Activated naive CD8-positive, alpha-beta T cell treated with anti-CD3 and anti-CD28 coated beads, Interleukin-2, amount 50 U/mL, for 24 hours (primary cell): ENCODE results near the gene LRRC43.
"Not testable (repeated sequence)": the region's sequence is repeated elsewhere in the genome, so short reads cannot be mapped to it uniquely, and the experiment has no call there.

Experiments used
- ATAC-seq: fragments of 150-1000 bp; cut with Tn5 transposase; one replicate; pipeline ENCODE4 v1.10.0; 2021
- DNase-seq: peaks from one replicate; pipeline ENCODE4 v3.0.0; 2021
- H3K27ac Mint-ChIP-seq: one replicate; pipeline ENCODE4 v1.8.0; 2021; ENCODE audit warnings: mild to moderate bottlenecking, mixed read lengths
- H3K27me3 Mint-ChIP-seq: one replicate; pipeline ENCODE4 v1.8.0; 2021; ENCODE audit warnings: mixed read lengths
- H3K36me3 Mint-ChIP-seq: one replicate; pipeline ENCODE4 v1.8.0; 2021; ENCODE audit warnings: low read depth, mixed read lengths
- H3K4me1 Mint-ChIP-seq: one replicate; pipeline ENCODE4 v1.8.0; 2021; ENCODE audit warnings: mixed read lengths
- H3K4me3 Mint-ChIP-seq: one replicate; pipeline ENCODE4 v1.8.0; 2021; ENCODE audit warnings: mild to moderate bottlenecking, moderate library complexity, mixed read lengths
- H3K9me3 Mint-ChIP-seq: one replicate; pipeline ENCODE4 v1.8.0; 2021; ENCODE audit warnings: mixed read lengths

Gene LRRC43

DNA sequence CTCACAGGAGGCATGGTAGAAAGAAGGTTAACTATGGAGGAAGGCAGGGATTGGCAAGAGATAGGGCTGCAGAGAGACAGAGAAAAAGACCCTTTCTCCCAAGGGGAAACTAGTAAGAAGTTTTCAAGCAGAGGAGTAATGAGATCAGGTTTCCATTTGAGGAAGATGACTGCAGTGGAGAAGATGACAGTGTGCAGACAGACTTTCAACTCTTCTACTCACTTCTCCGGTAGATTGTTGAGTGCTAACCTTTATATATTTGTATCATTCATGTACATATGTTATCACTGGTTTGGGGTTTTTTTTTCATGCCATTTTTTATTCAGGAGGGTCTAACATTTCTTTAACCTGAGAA is 14.7 kb downstream of the LRRC43 start:
- ATAC-seq (peak; percentile 66), DNase-seq (no peak)
- Mint-ChIP-seq H3K4me3 (no peak overlapping the region), H3K27ac (peak overlapping the region; percentile 75), H3K27me3 (peaks cover 27% of the 10 kb centered on the region), H3K36me3 (no peaks in the 10 kb centered on the region), H3K4me1 (peaks cover 15% of the 10 kb centered on the region), H3K9me3 (peaks cover 6% of the 10 kb centered on the region)

DNA sequence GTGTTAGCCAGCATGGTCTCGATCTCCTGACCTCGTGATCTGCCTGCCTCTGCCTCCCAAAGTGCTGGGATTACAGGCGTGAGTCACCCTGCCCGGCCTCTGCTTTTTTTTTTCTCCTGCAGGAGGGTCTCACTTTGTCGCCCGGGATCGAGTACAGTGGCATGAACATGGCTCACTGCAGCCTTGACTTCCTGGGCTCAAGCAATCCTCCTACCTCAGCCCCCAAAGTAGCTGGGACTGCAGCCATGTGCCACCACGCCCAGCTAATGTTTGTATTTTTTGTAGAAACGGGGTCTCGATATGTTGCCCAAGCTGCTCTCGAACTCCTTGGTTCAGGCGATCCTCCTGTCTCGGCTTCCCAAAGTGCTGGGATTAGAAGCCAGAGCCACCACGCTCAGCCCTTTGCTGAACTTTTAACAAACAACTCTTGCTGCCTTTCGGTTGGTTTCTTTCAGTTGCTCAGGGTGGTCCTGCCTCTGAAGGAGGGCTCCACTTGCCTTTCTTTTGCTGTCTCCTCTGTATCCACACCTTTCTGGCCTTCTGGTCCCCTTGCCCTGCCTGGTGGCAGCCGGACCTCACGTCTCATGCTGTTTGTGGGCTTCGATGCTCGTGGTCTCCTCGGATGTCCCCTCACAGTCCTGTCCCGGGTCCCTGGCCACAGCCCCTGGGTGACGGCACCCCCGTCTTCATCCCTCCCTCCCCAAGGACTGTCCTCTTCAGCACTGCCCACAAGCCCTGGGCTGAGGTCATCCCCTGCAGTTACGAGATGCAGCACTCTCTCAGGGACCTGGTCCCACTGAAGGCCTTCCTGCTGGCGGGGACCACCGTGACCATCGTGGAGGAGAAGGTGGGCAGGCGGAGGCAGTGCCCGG is 16.8 kb downstream of the LRRC43 start:
- Mint-ChIP-seq H3K9me3 (peaks cover 6% of the 10 kb centered on the region), H3K27me3 (peaks cover 32% of the 10 kb centered on the region), H3K4me3 (no peak overlapping the region), H3K36me3 (no peaks in the 10 kb centered on the region), H3K4me1 (peaks cover 25% of the 10 kb centered on the region), H3K27ac (no peak overlapping the region)
- ATAC-seq: no peak
- no peak for DNase-seq

DNA sequence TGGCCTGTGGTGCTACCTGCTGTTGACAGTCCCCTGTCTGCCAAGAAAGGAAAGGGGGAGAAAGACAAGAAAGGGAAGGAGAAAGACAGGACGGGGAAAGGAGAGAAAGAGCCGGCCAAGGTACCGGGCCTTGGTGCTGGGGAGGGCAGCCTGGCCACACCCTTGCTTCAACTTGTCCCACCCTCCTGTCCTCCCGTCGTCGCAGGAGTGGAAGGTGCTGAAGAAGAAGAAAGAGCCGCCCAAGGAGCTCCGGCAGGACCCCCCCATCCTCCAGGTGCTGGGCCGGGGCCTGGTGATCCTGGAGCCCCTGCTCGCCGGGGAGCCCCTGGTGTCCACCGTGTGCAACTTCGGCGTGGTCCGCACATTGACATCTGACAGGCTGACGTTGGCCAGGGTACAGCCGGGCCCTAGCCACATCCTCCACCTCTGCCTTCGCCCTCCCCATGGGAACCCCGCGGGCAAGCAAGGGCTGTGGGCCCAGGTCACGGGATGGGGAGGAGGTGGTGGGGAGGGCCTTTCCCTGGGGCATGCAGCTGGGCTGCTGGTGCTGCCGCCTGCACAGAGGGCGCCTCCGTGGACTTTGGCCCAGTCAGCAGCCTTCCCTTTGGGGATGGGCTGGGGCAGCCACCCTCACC is 17.7 kb downstream of the LRRC43 start:
- H3K27ac Mint-ChIP-seq: no peak overlapping the region
- peaks cover 4% of the 10 kb centered on the region for H3K9me3 Mint-ChIP-seq
- no peak for ATAC-seq
- peaks cover 29% of the 10 kb centered on the region for H3K4me1 Mint-ChIP-seq
- no peak overlapping the region for H3K4me3 Mint-ChIP-seq
- peaks cover 38% of the 10 kb centered on the region for H3K27me3 Mint-ChIP-seq
- no peak for DNase-seq
- no peaks in the 10 kb centered on the region for H3K36me3 Mint-ChIP-seq

DNA sequence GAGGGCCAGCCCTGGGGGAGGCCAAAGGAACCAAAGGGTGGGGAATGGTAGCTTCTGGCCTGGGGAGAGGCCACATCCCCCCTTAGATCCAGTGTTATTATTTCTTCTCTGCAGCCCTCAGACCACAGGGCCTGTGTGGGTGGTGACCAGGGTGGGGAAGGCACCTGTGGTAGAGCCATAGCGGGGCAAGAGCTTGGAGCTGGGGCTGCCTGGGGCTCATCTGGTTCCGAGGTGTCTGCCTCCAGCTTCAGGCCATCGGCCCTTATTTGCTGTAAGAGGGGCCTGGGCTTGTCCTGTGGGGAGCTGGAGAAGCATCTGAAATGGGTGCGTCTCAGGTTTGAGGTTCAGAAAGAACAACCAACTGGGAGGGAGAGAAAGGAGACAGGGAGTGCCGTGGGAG is 18.5 kb downstream of the LRRC43 start:
- Mint-ChIP-seq H3K27me3 (peaks cover 38% of the 10 kb centered on the region), H3K4me1 (peaks cover 29% of the 10 kb centered on the region), H3K27ac (no peak overlapping the region), H3K36me3 (no peaks in the 10 kb centered on the region), H3K4me3 (no peak overlapping the region), H3K9me3 (no peaks in the 10 kb centered on the region)
- DNase-seq (no peak), ATAC-seq (no peak)

GRCh38 chr12:122202017-122202416 is 19.1 kb downstream of the LRRC43 start:
- no peak for DNase-seq
- H3K9me3 Mint-ChIP-seq: no peaks in the 10 kb centered on the region
- H3K4me3 Mint-ChIP-seq: no peak overlapping the region
- peaks cover 35% of the 10 kb centered on the region for H3K27me3 Mint-ChIP-seq
- H3K4me1 Mint-ChIP-seq: peaks cover 28% of the 10 kb centered on the region
- ATAC-seq: no peak
- H3K36me3 Mint-ChIP-seq: no peaks in the 10 kb centered on the region
- no peak overlapping the region for H3K27ac Mint-ChIP-seq

DNA sequence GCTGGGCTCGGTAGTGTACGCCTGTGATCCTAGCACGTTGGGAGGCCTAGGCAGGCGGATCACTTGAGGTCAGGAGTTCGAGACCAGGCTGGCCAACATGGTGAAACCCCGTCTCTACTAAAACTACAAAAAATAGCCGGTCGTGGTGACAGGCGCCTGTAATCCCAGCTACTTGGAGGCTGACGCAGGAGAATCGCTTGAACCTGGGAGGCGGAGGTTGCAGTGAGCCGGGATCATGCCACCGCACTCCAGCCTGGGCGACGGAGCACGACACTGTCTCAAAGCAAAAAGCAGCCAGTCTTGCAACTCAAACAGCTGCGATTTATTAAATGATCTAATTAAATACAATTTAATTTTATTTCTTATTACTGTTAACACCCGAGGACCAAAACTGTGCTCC is 19.9 kb downstream of the LRRC43 start:
- not testable (repeated sequence) for ATAC-seq, DNase-seq, H3K9me3 Mint-ChIP-seq, H3K36me3 Mint-ChIP-seq, H3K27ac Mint-ChIP-seq
- Mint-ChIP-seq H3K27me3 (peaks cover 30% of the 10 kb centered on the region), H3K4me3 (peak overlapping the region; percentile 74), H3K4me1 (peaks cover 20% of the 10 kb centered on the region)

GRCh38 chr12:122203301-122204166 is 20.6 kb downstream of the LRRC43 start, which contains the start of gene B3GNT4:
B3GNT4 (plus strand) TSS chr12:122203709; CDS start chr12:122204619, 910 bp downstream.
- Mint-ChIP-seq H3K9me3 (no peaks in the 10 kb centered on the region), H3K27ac (no peak within 1 kb of the TSS), H3K4me1 (peaks cover 14% of the 10 kb centered on the region), H3K27me3 (peaks cover 26% of the 10 kb centered on the region), H3K36me3 (peaks cover 7% of the 10 kb centered on the region), H3K4me3 (peak within 1 kb of the TSS; percentile 74)
- DNase-seq (peak; percentile 67), ATAC-seq (peak; percentile 52)

- H3K27me3 Mint-ChIP-seq: peaks cover 26% of the 10 kb centered on the region
- no peak for DNase-seq
- peaks cover 14% of the 10 kb centered on the region for H3K4me1 Mint-ChIP-seq
- peak overlapping the region; percentile 52 for H3K4me3 Mint-ChIP-seq
- no peak overlapping the region for H3K27ac Mint-ChIP-seq
- peaks cover 9% of the 10 kb centered on the region for H3K36me3 Mint-ChIP-seq
- ATAC-seq: peak; percentile 14
- no peaks in the 10 kb centered on the region for H3K9me3 Mint-ChIP-seq
These were observed 21.5 kb downstream of the LRRC43 start for GRCh38 chr12:122204167-122205052.

DNA sequence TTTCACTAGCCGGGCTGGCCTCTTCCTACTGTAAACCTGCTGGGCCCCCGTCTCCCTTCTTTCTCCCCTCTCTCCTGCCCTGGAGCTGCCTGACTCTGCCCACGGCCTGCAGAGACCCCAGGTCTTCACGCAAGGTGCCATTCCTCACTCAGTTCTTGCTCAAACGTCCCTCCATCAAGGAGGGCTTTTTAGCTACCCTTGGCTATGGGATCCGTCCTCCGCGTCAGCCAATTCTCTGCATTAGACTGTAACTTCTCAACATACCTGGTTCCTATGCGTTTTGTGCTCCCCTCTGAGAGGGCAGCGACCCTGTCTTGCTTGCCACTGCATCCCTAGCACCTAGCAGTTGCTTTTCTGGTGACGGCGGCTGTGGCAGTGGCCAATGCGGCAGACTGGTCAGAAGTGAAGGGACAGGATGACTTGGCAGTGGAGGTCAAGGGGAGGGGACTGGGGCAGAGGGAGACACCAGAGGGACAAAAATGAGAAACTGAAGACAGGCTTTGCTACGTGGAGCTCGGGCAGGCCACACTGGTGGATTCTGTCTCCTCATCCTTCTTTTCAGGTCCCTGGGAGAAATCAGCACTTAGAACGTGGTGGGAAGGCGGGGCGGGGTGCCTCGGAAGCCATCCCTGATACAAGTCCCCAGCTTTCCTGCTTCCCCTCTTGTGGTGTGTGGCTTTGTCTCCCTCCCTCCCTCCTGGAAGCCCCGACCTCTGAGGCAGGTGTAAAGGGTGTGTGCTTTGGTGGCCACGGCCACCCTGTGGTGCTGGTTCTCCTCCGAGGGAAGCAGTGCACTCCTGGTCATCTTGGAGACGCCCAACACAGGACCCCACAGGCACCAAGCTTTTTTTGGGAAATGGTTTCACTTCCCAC is 22.4 kb downstream of the LRRC43 start:
- no peaks in the 10 kb centered on the region for H3K9me3 Mint-ChIP-seq
- no peak overlapping the region for H3K27ac Mint-ChIP-seq
- H3K4me3 Mint-ChIP-seq: peak overlapping the region; percentile 52
- peaks cover 20% of the 10 kb centered on the region for H3K27me3 Mint-ChIP-seq
- ATAC-seq (no peak), DNase-seq (no peak)
- peaks cover 12% of the 10 kb centered on the region for H3K36me3 Mint-ChIP-seq
- peaks cover 14% of the 10 kb centered on the region for H3K4me1 Mint-ChIP-seq

DNA sequence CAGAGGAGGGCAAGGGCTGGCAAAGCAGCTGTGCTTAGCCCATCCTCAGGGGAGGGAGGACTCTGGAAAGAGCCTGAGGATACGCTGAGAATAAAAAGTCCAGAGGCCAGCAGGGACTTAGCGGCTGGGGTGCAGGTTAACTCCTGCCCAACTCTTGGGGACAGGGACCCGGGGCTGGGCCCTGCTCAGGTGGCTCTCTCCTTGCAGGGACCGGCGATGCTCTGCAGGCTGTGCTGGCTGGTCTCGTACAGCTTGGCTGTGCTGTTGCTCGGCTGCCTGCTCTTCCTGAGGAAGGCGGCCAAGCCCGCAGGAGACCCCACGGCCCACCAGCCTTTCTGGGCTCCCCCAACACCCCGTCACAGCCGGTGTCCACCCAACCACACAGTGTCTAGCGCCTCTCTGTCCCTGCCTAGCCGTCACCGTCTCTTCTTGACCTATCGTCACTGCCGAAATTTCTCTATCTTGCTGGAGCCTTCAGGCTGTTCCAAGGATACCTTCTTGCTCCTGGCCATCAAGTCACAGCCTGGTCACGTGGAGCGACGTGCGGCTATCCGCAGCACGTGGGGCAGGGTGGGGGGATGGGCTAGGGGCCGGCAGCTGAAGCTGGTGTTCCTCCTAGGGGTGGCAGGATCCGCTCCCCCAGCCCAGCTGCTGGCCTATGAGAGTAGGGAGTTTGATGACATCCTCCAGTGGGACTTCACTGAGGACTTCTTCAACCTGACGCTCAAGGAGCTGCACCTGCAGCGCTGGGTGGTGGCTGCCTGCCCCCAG is 23.4 kb downstream of the LRRC43 start:
- DNase-seq (no peak), ATAC-seq (no peak)
- peaks cover 20% of the 10 kb centered on the region for H3K27me3 Mint-ChIP-seq
- H3K4me3 Mint-ChIP-seq: no peak overlapping the region
- no peaks in the 10 kb centered on the region for H3K9me3 Mint-ChIP-seq
- H3K27ac Mint-ChIP-seq: no peak overlapping the region
- H3K4me1 Mint-ChIP-seq: peaks cover 14% of the 10 kb centered on the region
- peaks cover 14% of the 10 kb centered on the region for H3K36me3 Mint-ChIP-seq

DNA sequence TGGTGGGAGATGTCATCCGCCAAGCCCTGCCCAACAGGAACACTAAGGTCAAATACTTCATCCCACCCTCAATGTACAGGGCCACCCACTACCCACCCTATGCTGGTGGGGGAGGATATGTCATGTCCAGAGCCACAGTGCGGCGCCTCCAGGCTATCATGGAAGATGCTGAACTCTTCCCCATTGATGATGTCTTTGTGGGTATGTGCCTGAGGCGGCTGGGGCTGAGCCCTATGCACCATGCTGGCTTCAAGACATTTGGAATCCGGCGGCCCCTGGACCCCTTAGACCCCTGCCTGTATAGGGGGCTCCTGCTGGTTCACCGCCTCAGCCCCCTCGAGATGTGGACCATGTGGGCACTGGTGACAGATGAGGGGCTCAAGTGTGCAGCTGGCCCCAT is 24.1 kb downstream of the LRRC43 start:
- DNase-seq (no peak), ATAC-seq (no peak)
- Mint-ChIP-seq H3K4me3 (no peak overlapping the region), H3K27me3 (peaks cover 17% of the 10 kb centered on the region), H3K9me3 (no peaks in the 10 kb centered on the region), H3K4me1 (peaks cover 14% of the 10 kb centered on the region), H3K36me3 (peaks cover 17% of the 10 kb centered on the region), H3K27ac (no peak overlapping the region)

DNA sequence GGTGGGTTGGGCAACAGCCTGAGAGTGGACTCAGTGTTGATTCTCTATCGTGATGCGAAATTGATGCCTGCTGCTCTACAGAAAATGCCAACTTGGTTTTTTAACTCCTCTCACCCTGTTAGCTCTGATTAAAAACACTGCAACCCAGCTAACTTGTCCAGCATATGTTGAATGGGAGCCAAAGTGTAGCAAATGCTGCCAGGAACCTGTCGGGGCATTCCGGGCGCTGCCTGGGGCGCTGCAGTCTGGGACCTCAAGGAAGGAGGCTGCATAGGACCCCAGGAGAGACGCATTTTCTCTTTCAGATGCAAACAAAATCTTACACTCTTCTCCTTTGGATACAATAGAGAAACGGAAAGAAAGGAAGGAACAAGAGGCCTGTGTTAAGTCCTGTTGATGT is 24.5 kb downstream of the LRRC43 start:
- Mint-ChIP-seq H3K4me3 (no peak overlapping the region), H3K9me3 (no peaks in the 10 kb centered on the region), H3K27ac (no peak overlapping the region), H3K36me3 (peaks cover 20% of the 10 kb centered on the region), H3K4me1 (peaks cover 14% of the 10 kb centered on the region), H3K27me3 (peaks cover 16% of the 10 kb centered on the region)
- no peak for ATAC-seq
- no peak for DNase-seq
